ENCODE data around the gene MMEL1.

MMEL1 gene

GRCh38 chr1:2603521-2604155 is 29.2 kb downstream of the MMEL1 start:
- no peak for DNase-seq

GRCh38 chr1:2602866-2603520 is 29.8 kb downstream of the MMEL1 start:
- no peak for DNase-seq

GRCh38 chr1:2602311-2602835 is 30.4 kb downstream of the MMEL1 start:
- DNase-seq: no peak

- no peak for DNase-seq
These were observed 31.0 kb downstream of the MMEL1 start for GRCh38 chr1:2601721-2602303.

GRCh38 chr1:2598329-2598931 is 34.4 kb downstream of the MMEL1 start:
- no peak for DNase-seq

- DNase-seq: no peak
These were observed 35.1 kb downstream of the MMEL1 start for GRCh38 chr1:2597441-2598328.

GRCh38 chr1:2596530-2597333 is 36.1 kb downstream of the MMEL1 start:
- DNase-seq: no peak

GRCh38 chr1:2595812-2596529 is 36.8 kb downstream of the MMEL1 start:
- DNase-seq: no peak

GRCh38 chr1:2595261-2595811 is 37.5 kb downstream of the MMEL1 start:
- DNase-seq: no peak

- DNase-seq: no peak
These were observed 38.1 kb downstream of the MMEL1 start for GRCh38 chr1:2594641-2595131.

- DNase-seq: no peak
These were observed 38.7 kb downstream of the MMEL1 start for GRCh38 chr1:2594001-2594640.

- no peak for DNase-seq
These were observed 39.5 kb downstream of the MMEL1 start for GRCh38 chr1:2593251-2593878.

GRCh38 chr1:2592672-2593071 is 40.1 kb downstream of the MMEL1 start:
- DNase-seq: no peak

GRCh38 chr1:2591581-2592261 is 41.1 kb downstream of the MMEL1 start:
- no peak for DNase-seq

- DNase-seq: no peak
These were observed 41.6 kb downstream of the MMEL1 start for GRCh38 chr1:2591233-2591580.

- DNase-seq: no peak
These were observed 42.3 kb downstream of the MMEL1 start for GRCh38 chr1:2590233-2591141.

GRCh38 chr1:2589431-2590232 is 43.2 kb downstream of the MMEL1 start:
- no peak for DNase-seq
